IPS DF 4.7 (cell line): Measurements from ENCODE around the gene KIR3DL3.
"Not testable (repeated sequence)": the region's sequence is repeated elsewhere in the genome, so short reads cannot be mapped to it uniquely, and the experiment has no call there.

Experiments
- DNase-seq: peaks from one replicate; pipeline ENCODE4 v3.0.0-alpha.2; 2013; ENCODE audit warnings: low spot score; ENCODE audit errors: extremely low read depth

The KIR3DL3 gene

DNA sequence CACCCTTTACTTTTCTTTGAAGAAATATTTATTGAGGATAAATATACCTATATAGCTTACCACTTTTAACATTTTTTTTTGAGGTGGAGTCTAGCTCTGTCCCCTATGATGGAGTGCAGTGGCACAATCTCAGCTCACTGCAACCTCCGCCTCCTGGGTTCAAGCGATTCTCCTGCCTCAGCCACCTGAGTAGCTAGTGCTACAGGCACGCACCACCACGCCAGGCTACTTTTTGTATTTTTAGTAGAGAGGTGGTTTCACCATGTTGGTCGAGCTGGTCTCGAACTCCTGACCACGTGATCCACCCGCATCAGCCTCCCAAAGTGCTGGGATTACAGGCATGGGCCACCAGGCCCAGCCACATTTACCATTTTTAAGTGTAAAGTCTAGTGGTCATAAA lies 51.6 kb downstream of the KIR3DL3 start:
- DNase-seq = not testable (repeated sequence)

DNA sequence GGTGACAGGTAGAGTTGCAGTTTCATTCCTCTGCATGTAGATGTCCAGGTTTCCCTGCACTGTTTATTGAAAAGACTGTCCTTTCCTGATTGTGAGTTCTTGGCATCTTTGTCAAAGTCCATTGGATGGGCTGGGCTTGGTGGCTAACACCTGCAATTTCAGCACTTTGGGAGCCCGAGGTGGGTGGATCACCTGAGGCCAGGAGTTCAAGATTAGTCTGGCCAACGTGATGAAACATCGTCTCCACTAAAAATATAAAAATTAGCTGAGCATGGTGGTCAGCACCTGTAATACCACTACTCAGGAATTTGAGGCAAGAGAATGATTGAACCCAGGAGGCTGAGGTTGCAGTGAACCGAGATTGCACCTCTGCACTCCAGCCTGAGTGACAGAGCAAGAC lies 53.6 kb downstream of the KIR3DL3 start:
- not testable (repeated sequence) for DNase-seq

GRCh38 chr19:54778896-54779295 lies 54.7 kb downstream of the KIR3DL3 start:
- not testable (repeated sequence) for DNase-seq

DNA sequence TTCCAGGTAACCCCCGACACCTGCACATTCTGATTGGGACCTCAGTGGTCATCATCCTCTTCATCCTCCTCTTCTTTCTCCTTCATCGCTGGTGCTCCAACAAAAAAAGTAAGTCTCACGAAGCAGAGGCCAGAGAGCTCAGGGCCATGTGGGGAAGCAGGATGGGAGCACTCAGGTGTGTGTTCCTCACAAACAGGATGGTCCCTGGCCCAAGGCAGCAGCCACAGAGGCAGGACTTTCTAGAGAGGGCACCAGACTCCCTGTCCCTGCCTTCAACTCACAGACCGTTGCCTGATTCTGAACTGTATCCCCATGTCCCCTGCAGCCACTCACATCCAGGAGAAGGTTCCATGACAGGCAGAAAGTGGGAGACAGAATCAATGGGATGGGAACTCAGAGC lies 58.7 kb downstream of the KIR3DL3 start:
- DNase-seq = not testable (repeated sequence)
